IMR-90 (cell line): ENCODE measurements around the gene BCL2.

Experiments used
- CHD1 ChIP-seq: IDR thresholded peaks from 2 replicates; pipeline ENCODE4 v1.6.1; 2012; ENCODE audit warnings: low read depth, low read length, improper control_type of control experiment
- CTCF ChIP-seq: conservative IDR thresholded peaks from 2 replicates; pipeline ENCODE4 v1.5.1; 2012; ENCODE audit warnings: mild to moderate bottlenecking, low read depth, low read length, improper control_type of control experiment
- FOS ChIP-seq: fragments of 150-350 bp; IDR thresholded peaks from 2 replicates; pipeline ENCODE4 v1.6.1; 2016; ENCODE audit warnings: low read depth, low read length
- MAFK ChIP-seq: IDR thresholded peaks from 2 replicates; pipeline ENCODE4 v1.6.1; 2012; ENCODE audit warnings: low read depth, low read length, improper control_type of control experiment
- MXI1 ChIP-seq: IDR thresholded peaks from 2 replicates; pipeline ENCODE4 v1.6.1; 2012; ENCODE audit warnings: low read depth, mild to moderate bottlenecking, low read length, moderate library complexity, borderline replicate concordance
- POLR2A ChIP-seq: IDR thresholded peaks from 2 replicates; pipeline ENCODE4 v1.6.1; 2012; ENCODE audit warnings: mild to moderate bottlenecking, low read depth, low read length
- RAD21 ChIP-seq: IDR thresholded peaks from 2 replicates; pipeline ENCODE4 v1.6.1; 2012; ENCODE audit warnings: low read length, improper control_type of control experiment
- USF2 ChIP-seq: fragments of 150-350 bp; IDR thresholded peaks from 2 replicates; pipeline ENCODE4 v1.6.1; 2017; ENCODE audit warnings: mild to moderate bottlenecking, antibody characterized with exemption, low read length, low read depth

- TF ChIP-seq USF2: no peak
- no peak for TF ChIP-seq MAFK
- no peak for TF ChIP-seq FOS
- TF ChIP-seq MXI1: no peak
- TF ChIP-seq CTCF: no peak
- no peak for TF ChIP-seq POLR2A
- TF ChIP-seq RAD21: no peak
- TF ChIP-seq CHD1: no peak
Observed at GRCh38 chr18:63149302-63149587, 170.3 kb downstream of the BCL2 start.
